GM12875 (cell line): Measurements from ENCODE around the gene ZBTB7A.

Experiments
- H3K4me3 ChIP-seq: one replicate; pipeline ENCODE4 v1.5.1; 2011; ENCODE audit warnings: low read depth, low read length, control low read depth
- TF ChIP-seq, protein P1 (sequence below): IDR thresholded peaks from 2 replicates; pipeline ENCODE4 v1.5.1; 2011; ENCODE audit warnings: low read depth, mild to moderate bottlenecking, control low read depth, inconsistent platforms, low read length, moderate library complexity, borderline replicate concordance; ENCODE audit not compliant: insufficient read depth

Gene ZBTB7A

DNA sequence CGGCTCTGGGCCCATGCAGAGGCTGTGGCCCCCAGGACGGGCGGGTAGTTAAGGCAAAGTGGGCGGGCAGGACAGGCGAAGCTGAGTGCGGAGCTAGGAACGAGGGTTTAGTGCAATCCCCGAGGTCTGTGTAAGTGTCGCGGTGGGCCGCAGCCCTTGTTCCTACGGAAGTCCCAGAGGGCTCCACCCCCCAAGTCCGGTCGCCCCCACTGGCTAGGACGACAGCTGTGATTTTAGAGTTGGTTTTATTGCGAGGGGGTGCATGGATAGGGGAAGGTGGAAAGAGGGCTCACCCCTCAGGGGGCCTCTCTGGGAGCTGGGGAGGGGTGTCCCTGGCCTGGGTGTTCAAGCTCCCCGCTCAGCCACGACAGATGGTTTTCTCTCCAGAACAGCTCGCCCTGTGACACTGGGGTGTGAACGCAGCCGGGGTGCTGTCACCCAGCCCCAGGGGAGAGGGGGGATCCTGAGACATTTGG, 21.7 kb downstream of the ZBTB7A start:
- TF ChIP-seq, protein P1, sequence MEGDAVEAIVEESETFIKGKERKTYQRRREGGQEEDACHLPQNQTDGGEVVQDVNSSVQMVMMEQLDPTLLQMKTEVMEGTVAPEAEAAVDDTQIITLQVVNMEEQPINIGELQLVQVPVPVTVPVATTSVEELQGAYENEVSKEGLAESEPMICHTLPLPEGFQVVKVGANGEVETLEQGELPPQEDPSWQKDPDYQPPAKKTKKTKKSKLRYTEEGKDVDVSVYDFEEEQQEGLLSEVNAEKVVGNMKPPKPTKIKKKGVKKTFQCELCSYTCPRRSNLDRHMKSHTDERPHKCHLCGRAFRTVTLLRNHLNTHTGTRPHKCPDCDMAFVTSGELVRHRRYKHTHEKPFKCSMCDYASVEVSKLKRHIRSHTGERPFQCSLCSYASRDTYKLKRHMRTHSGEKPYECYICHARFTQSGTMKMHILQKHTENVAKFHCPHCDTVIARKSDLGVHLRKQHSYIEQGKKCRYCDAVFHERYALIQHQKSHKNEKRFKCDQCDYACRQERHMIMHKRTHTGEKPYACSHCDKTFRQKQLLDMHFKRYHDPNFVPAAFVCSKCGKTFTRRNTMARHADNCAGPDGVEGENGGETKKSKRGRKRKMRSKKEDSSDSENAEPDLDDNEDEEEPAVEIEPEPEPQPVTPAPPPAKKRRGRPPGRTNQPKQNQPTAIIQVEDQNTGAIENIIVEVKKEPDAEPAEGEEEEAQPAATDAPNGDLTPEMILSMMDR = no peak
- H3K4me3 ChIP-seq = no peak overlapping the region

- H3K4me3 ChIP-seq = no peak overlapping the region
- TF ChIP-seq, protein P1 = no peak
These were observed 22.6 kb downstream of the ZBTB7A start for GRCh38 chr19:4043966-4044715.

DNA sequence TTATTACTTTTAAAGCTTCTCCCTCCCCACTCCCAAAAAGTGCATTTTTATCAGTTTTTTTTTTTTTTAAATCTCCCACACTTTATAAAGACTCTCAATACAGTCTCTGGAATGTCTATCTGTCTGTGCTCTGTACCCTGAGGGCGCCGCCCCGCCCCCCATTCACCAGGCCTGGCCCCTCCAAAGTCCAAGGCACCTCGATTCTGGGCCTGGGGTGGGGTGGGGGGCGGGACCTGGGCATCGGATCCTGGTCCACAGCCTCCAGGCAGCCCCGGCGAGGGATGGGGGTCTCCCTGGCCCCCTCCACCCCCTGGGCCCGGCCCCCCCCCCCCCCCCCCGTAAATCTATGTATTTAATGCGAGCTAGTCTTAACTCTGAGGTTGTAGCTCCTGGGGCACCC, 23.3 kb downstream of the ZBTB7A start:
- TF ChIP-seq, protein P1 = no peak
- no peak overlapping the region for H3K4me3 ChIP-seq

GRCh38 chr19:4042731-4043082, 24.0 kb downstream of the ZBTB7A start:
- TF ChIP-seq, protein P1 = no peak
- H3K4me3 ChIP-seq = no peak overlapping the region

DNA sequence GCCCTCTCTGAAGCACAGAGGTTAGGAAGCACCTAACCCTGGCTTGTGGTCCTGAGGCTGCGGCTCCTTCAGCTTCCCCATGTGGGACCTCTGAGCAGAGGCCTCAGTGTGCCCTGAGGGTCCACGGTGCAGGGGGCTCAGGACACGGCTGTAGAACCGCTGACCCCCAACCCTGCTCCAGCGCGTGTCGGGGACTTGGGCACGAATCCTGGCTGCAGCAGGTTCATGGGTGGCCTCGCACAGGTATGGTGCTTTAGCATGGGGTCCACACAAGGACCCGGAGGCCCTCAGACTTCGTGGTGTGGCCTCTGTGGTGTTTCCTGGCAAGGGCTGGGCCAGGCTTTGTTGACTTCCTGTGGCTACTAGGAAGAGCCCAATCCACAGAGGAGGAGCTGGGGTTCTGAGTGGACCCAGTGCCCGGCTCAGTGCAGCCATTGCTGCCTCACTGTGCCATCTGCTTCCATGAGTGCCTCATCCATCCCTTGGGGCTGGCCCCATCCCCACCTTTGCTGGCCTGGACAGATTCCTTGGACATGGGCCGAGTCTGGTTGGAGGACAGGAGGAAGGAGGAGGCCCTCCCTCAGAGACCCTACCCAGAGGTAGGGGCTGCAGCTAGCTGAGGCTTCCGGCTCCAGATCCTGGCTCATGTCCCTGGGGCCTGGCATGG, 24.5 kb downstream of the ZBTB7A start:
- no peak overlapping the region for H3K4me3 ChIP-seq
- TF ChIP-seq, protein P1 = no peak

- H3K4me3 ChIP-seq = no peak overlapping the region
- TF ChIP-seq, protein P1 = no peak
These were observed 27.9 kb downstream of the ZBTB7A start for GRCh38 chr19:4038661-4039423.
